ENCODE results near the gene CDT1.
"Not testable (repeated sequence)": the region's sequence is repeated elsewhere in the genome, so short reads cannot be mapped to it uniquely, and the experiment has no call there.

CDT1 gene

DNA sequence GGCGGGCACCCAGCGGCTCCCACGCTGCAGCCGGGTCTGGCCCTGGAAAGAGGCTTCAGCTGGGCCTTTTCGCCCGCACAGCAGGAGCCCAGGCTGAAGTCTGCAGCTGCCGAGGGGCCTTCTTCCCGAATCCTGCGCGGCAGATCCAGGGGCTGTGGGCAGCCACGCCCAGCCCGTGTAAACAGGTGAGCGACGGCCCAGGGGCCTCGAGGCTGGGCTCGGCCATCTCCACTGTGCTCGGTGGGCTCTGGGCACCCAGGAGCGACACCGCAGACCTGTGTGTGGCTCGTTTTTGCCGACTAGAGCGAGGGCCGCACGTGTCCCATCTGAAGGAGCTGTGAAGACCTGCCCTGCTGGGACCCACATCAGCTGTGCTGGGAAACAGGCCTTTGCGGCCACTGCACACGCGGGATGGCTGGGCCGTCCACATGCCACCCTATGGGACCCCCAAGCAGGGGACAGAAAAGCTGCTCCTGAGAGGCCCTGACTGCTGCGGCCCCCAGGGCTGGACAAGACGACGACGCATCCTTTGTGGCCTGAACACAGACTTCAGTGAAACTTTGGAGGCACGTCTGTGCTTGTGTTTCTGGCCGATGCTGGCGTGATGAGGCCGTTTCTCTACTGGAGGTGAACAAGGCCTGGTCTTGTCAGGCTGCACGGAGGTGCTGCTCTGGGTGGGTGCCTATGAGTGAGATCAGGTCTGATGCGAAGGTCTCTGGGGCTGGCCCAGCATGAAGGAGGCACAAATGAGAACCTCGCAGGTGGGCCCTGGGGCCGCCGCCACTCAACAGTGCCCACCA lies 13.3 kb downstream of the CDT1 start:
- DNase-seq (ENCODE audit: low read depth in 2 of 2): no peak

- DNase-seq (ENCODE audit: low read depth in 2 of 2): no peak
These were observed 14.4 kb downstream of the CDT1 start for GRCh38 chr16:88817785-88818574.

GRCh38 chr16:88818575-88818874 lies 14.9 kb downstream of the CDT1 start:
- no peak for DNase-seq (ENCODE audit: low read depth in 2 of 2)

DNA sequence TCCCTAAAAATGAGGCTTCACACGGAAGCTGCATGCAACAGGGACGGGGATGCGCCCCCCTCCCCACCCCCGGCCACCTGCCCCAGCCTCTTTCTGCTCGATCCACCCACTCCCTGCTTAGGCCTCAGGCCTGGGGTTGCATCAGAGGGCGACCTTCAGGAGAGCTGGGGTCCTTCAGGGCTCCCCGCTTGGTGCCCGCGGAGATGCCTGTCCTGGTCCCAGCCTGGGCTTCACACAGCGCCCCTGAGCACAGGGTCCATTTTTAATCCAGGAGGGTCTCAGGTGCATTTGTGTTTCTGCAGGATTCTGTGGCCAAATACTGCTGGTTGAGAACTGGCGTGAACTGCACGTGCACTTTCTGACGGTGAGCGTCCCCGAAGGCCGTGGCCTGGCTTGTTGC lies 15.5 kb downstream of the CDT1 start:
- DNase-seq (ENCODE audit: low read depth in 2 of 2): no peak

GRCh38 chr16:88820385-88821025 lies 16.9 kb downstream of the CDT1 start:
- no peak for DNase-seq (ENCODE audit: low read depth in 2 of 2)

GRCh38 chr16:88821168-88821850 lies 17.7 kb downstream of the CDT1 start:
- no peak for DNase-seq (ENCODE audit: low read depth in 2 of 2)

GRCh38 chr16:88822281-88823040 lies 18.9 kb downstream of the CDT1 start:
- DNase-seq (ENCODE audit: low read depth in 2 of 2): no peak

DNA sequence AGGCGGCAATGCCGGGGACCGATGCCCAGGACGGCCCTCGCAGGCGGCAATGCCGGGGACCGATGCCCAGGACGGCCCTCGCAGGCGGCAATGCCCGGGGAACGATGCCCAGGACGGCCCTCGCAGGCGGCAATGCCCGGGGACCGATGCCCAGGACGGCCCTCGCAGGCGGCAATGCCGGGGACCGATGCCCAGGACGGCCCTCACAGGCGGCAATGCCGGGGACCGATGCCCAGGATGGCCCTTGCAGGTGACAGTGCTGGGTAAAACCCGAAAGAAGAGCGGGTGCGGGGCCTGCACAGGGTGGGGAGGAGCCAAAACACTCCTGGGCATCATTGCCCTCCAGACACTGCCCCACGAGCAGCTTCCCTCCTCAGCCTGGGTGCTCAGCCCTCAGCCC lies 20.1 kb downstream of the CDT1 start:
- DNase-seq (ENCODE audit: low read depth in 2 of 2): not testable (repeated sequence)

- no peak for DNase-seq (ENCODE audit: low read depth in 2 of 2)
These were observed 20.9 kb downstream of the CDT1 start for GRCh38 chr16:88824256-88825077.

DNA sequence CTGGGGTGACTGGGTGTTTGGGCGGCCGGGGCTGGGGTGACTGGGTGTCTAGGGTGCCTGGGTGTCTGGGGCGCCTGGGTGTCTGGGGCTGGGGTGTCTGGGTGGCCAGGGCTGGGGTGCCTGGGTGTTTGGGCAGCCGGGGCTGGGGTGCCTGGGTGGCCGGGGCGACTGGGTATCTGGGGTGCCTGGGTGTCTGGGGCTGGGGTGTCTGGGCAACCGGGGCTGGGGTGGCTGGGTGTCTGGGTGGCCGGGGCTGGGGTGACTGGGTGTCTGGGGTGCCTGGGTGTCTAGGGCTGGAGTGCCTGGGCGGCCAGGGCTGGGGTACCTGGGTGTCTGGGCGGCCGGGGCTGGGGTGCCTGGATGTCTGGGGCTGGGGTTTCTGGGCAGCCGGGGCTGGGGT lies 21.6 kb downstream of the CDT1 start:
- no peak for DNase-seq (ENCODE audit: low read depth in 2 of 2)

DNA sequence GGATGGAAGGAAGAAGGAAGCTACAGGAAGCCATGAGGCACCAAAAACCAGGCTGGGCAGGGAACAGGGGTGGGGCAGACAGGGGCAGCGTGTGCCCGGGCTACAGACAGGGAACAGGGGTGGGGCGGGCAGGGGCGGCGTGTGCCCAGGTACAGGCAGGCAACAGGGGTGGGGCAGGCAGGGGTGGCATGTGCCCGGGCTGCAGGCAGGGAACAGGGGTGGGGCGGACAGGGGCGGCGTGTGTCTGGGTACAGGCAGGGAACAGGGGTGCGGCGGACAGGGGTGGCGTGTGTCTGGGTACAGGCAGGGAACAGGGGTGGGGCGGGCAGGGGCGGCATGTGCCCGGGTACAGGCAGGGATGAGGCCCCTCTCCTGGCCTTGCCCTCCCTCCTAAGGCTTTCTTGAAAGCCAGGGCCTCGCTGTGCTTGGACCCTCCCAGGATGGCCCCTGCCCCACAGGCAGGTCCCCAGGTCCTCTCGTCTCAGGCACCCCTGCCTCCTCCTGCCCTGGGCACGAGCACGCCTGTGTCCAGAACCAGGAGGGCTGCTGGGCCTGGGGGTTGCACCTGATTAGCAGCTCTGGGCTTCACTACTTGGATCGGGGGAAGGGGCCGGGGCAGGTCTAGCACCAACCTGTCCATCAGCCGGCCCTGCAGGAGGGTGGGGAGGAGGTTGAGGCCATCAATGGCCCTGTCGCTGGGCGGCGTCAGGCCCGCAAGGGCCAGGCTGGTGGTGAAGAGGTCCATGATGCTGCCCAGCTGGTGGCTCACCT lies 22.7 kb downstream of the CDT1 start:
- no peak for DNase-seq (ENCODE audit: low read depth in 2 of 2)

DNA sequence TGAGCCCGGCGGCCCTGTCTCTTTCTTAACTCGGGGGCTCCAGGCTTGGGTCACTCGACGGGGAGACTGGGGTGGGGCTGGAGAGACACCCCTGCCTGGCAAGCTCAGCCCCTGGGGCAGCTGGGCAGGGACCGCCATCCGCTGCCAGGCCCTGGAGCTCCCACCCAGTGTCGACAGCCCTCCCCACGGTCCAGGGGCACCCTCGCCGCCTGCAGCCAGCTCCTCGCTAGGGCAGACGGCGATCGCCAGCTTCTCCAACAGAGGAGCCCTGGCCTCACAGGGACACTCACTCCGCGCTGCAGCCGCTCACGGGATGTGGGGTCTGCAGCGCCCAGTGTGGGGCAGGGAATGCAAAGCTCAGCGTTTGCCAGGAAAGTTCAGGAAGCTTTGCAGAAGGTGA lies 24.1 kb downstream of the CDT1 start:
- no peak for DNase-seq (ENCODE audit: low read depth in 2 of 2)

GRCh38 chr16:88828711-88829110 lies 25.1 kb downstream of the CDT1 start:
- DNase-seq (ENCODE audit: low read depth in 2 of 2): no peak

DNA sequence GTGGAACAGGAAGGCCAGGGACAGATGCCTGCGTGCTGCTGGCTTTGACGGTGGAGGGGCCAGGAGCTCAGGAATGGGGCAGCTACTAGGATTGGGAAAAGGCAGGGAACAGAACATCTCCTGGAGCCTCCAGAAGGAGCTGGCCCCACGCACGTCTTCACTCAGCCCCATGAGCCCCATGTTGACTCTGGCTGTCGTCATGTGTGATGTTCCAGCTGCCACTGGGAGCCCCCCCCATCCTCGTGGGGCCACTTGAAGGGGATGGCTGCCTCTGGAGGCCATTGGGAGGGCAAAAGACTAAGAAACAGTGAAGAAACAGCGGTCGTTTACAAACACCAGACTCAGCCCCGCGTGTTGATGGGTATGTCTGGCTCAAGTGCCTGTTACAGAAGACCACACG lies 26.7 kb downstream of the CDT1 start:
- no peak for DNase-seq (ENCODE audit: low read depth in 2 of 2)

DNA sequence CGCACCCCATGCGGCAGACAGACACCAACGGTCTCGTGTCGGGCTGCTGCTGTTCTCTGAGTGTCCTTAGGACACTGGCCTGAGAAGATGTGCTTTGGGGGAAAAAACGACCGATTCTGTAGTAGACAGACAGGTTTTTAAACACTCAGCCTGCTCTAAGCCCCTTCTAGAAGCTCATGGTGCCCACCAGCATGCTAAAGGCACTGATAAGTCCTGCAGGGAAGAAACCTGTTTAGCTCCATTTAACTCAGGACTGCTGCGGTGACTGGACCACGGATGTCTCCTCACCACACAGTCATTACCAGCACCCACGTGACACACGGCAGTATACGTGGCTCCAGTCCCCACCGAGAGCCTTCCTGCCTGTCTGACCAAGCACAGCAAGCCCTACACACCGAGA lies 27.2 kb downstream of the CDT1 start:
- no peak for DNase-seq (ENCODE audit: low read depth in 2 of 2)

DNA sequence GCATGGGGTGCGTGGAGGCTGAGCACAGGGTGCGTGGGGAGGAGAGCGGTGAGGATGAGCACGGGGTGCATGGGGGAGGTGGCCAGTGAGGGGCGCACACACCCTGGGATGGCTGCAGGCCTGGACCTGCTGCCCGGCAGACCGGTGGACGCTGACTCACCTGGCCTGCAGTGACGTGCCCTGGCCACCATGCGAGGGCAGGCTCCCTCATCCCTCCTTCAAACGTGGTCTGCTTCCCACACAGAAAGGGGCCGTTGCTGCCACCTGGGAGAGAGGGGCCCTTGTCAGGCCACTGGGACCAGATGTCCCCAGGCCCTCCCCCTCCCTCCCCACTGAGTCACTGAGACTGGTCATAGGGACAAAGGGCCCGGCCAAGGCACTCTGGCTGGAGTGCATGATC lies 28.2 kb downstream of the CDT1 start:
- DNase-seq (ENCODE audit: low read depth in 2 of 2): no peak

GRCh38 chr16:88833086-88833485 lies 29.5 kb downstream of the CDT1 start:
- DNase-seq (ENCODE audit: low read depth in 2 of 2): no peak

GRCh38 chr16:88834670-88835069 lies 31.1 kb downstream of the CDT1 start:
- no peak for DNase-seq (ENCODE audit: low read depth in 2 of 2)

DNA sequence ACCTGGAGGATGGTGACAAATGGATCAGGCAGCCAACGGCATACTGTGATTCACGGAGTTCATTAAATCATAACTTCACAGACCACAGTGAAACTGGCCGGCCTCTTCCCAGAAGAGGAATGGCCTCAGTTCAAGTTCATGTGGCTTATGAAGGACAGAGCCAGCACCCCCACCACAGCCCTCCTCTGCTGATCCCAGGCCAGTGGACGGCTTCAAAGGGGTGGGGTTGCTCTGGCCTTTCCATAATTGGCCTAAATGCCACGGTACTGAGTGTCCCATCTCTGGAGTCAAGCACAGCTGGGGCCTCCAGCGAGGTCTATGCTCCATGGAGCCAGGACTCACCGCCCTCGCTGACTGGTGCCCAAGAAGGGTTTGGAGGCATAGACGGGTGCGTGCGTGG lies 31.8 kb downstream of the CDT1 start:
- DNase-seq (ENCODE audit: low read depth in 2 of 2): no peak

GRCh38 chr16:88835818-88836217 lies 32.2 kb downstream of the CDT1 start:
- DNase-seq (ENCODE audit: low read depth in 2 of 2): no peak

All from fibroblast of skin of left quadriceps (primary cell).